Measurements from ENCODE around the gene MTMR2. TPM values are rescaled to one million over a fixed set of nuclear protein-coding genes. Genes with fewer than 3 reads are reported as not detected.

MTMR2 gene
- total and polyA plus RNA-seq, 2 donors (not counting 1 experiment from before 2014, with no cell fraction given), result 29.2 to 48.2 TPM

DNA sequence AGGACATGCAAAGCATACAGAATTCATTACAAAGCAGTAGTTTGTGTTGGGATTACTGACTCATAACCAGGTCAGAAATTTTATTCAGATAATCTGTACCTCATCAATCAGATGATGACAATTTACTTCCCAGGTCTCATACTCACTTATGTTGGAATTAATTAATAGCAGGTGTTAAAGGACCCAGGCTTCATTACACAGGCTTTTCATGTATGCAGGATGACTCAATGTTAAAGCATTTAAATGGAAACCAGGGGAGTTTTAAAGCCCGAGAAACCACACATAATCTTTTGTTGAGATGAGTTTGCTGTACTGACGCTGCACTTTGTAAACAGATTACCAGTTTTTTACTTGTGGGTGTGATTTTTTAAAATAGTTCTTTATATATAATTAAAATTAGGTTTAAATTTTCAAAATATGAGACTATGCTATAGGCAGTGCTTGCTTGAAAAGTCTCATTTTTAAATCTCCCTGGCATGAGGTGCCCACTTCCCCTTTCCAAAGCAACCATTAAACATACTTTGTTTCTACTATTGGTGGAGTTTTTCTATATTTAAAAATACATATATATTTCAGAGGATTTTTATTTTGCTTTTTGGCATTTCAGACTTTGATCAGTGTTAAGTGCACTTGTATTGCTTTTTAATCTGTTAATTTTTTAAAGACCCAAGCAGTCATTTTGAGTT lies 92.6 kb downstream of the MTMR2 start:
- Histone ChIP-seq H3K36me3 (ENCODE audit: control insufficient read depth, insufficient read depth, low read length) (peaks cover 4% of the 10 kb centered on the region), H3K79me2 (ENCODE audit: control insufficient read depth, insufficient read depth, low read length) (no peaks in the 10 kb centered on the region), H3K9me3 (ENCODE audit: control insufficient read depth, insufficient read depth, low read depth, low read length) (no peaks in the 10 kb centered on the region), H3K27ac (ENCODE audit: insufficient read depth, low read length) (peak overlapping the region; percentile 63), H3K9ac (ENCODE audit: insufficient read depth, low read length) (no peak overlapping the region), H4K20me1 (ENCODE audit: control insufficient read depth, extremely low read depth, insufficient read depth, low read length) (no peaks in the 10 kb centered on the region), H2AFZ (ENCODE audit: low read length) (no peak overlapping the region), H3K4me1 (ENCODE audit: control insufficient read depth, extremely low read depth, insufficient read depth, low read length) (peaks cover 24% of the 10 kb centered on the region), H3K27me3 (ENCODE audit: control insufficient read depth, insufficient read depth, low read length) (no peaks in the 10 kb centered on the region), H3K4me2 (ENCODE audit: extremely low read depth, insufficient read depth, low read length) (no peak overlapping the region), H3K4me3 (replicated peaks in 1 of 4; ENCODE audit: control extremely low read depth in 1 of 4, insufficient read depth in 1 of 4, low read depth in 3 of 4, low read length in 4 of 4) (no peak overlapping the region)
- DNase-seq (ENCODE audit: low read depth in 2 of 2), result peak; percentile 78 to 97
- TF ChIP-seq CTCF (conservative IDR thresholded peaks at IDR 0.05 in 1 of 2, IDR thresholded peaks at IDR 0.05 in 1 of 2; ENCODE audit: low read depth in 1 of 2, low read length in 2 of 2) (no peak), EZH2 (IDR thresholded peaks at IDR 0.05; ENCODE audit: low read length, missing control alignments) (no peak)

GRCh38 chr11:95829580-95830259 lies 94.2 kb downstream of the MTMR2 start:
- H3K9ac ChIP-seq (ENCODE audit: insufficient read depth, low read length), result no peak overlapping the region
- no peaks in the 10 kb centered on the region for H4K20me1 ChIP-seq (ENCODE audit: control insufficient read depth, extremely low read depth, insufficient read depth, low read length)
- TF ChIP-seq CTCF (conservative IDR thresholded peaks at IDR 0.05 in 1 of 2, IDR thresholded peaks at IDR 0.05 in 1 of 2; ENCODE audit: low read depth in 1 of 2, low read length in 2 of 2) (no peak), EZH2 (IDR thresholded peaks at IDR 0.05; ENCODE audit: low read length, missing control alignments) (no peak)
- H3K4me1 ChIP-seq (ENCODE audit: control insufficient read depth, extremely low read depth, insufficient read depth, low read length), result peaks cover 15% of the 10 kb centered on the region
- no peaks in the 10 kb centered on the region for H3K79me2 ChIP-seq (ENCODE audit: control insufficient read depth, insufficient read depth, low read length)
- peak overlapping the region; percentile 15 for H3K4me2 ChIP-seq (ENCODE audit: extremely low read depth, insufficient read depth, low read length)
- peak; percentile 39 to 75 for DNase-seq (ENCODE audit: low read depth in 2 of 2)
- no peak overlapping the region for H2AFZ ChIP-seq (ENCODE audit: low read length)
- no peak overlapping the region for H3K4me3 ChIP-seq (replicated peaks in 1 of 4; ENCODE audit: control extremely low read depth in 1 of 4, insufficient read depth in 1 of 4, low read depth in 3 of 4, low read length in 4 of 4)
- H3K9me3 ChIP-seq (ENCODE audit: control insufficient read depth, insufficient read depth, low read depth, low read length), result no peaks in the 10 kb centered on the region
- H3K27me3 ChIP-seq (ENCODE audit: control insufficient read depth, insufficient read depth, low read length), result no peaks in the 10 kb centered on the region
- H3K36me3 ChIP-seq (ENCODE audit: control insufficient read depth, insufficient read depth, low read length), result peaks cover 3% of the 10 kb centered on the region
- peak overlapping the region; percentile 49 for H3K27ac ChIP-seq (ENCODE audit: insufficient read depth, low read length)

DNA sequence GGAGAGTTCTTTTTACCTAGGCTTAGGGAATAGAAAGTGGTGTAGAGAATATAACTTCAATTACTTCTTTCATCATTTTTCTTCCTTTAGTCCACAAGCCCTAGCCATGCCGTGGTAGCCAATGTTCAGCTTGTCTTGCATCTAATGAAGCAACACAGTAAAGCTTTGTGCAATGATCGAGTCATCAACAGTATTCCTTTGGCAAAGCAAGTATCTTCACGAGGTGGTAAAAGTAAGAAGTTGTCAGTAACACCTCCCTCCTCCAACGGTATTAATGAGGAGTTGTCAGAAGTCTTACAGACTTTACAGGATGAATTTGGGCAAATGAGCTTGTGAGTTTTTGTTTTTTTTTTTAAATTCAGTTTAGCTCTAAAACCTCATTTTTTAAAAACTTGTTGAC lies 96.2 kb downstream of the MTMR2 start:
- TF ChIP-seq EZH2 (IDR thresholded peaks at IDR 0.05; ENCODE audit: low read length, missing control alignments) (no peak), CTCF (conservative IDR thresholded peaks at IDR 0.05 in 1 of 2, IDR thresholded peaks at IDR 0.05 in 1 of 2; ENCODE audit: low read depth in 1 of 2, low read length in 2 of 2) (no peak)
- no peaks in the 10 kb centered on the region for H4K20me1 ChIP-seq (ENCODE audit: control insufficient read depth, extremely low read depth, insufficient read depth, low read length)
- H3K4me1 ChIP-seq (ENCODE audit: control insufficient read depth, extremely low read depth, insufficient read depth, low read length), result peaks cover 12% of the 10 kb centered on the region
- H3K4me2 ChIP-seq (ENCODE audit: extremely low read depth, insufficient read depth, low read length), result no peak overlapping the region
- no peaks in the 10 kb centered on the region for H3K9me3 ChIP-seq (ENCODE audit: control insufficient read depth, insufficient read depth, low read depth, low read length)
- H3K79me2 ChIP-seq (ENCODE audit: control insufficient read depth, insufficient read depth, low read length), result no peaks in the 10 kb centered on the region
- no peak overlapping the region for H2AFZ ChIP-seq (ENCODE audit: low read length)
- H3K9ac ChIP-seq (ENCODE audit: insufficient read depth, low read length), result no peak overlapping the region
- H3K4me3 ChIP-seq (replicated peaks in 1 of 4; ENCODE audit: control extremely low read depth in 1 of 4, insufficient read depth in 1 of 4, low read depth in 3 of 4, low read length in 4 of 4), result no peak overlapping the region
- DNase-seq (ENCODE audit: low read depth in 2 of 2), result peak in 1 of 2 donors; percentile 56
- H3K27me3 ChIP-seq (ENCODE audit: control insufficient read depth, insufficient read depth, low read length), result no peaks in the 10 kb centered on the region
- peaks cover 2% of the 10 kb centered on the region for H3K36me3 ChIP-seq (ENCODE audit: control insufficient read depth, insufficient read depth, low read length)
- H3K27ac ChIP-seq (ENCODE audit: insufficient read depth, low read length), result no peak overlapping the region

Measured in fibroblast of lung (primary cell).